Bronchial epithelial cell (primary cell): ENCODE results near the gene DVL3. TPM values are rescaled to one million over a fixed set of nuclear protein-coding genes. Genes with fewer than 3 reads are reported as not detected.

ENCODE experiments used
- DNase-seq: peaks from one replicate; pipeline ENCODE4 v3.0.0-alpha.2; 2010; ENCODE audit warnings: low read depth
- FAIRE-seq: peaks from 2 replicates; lab custom pipeline; 2011; peaks lifted over from hg19 to GRCh38; lab: Jason Lieb, UNC
- H3K27me3 ChIP-seq: 2 replicates; pipeline ENCODE4 v1.5.1; 2011; ENCODE audit warnings: low read length; ENCODE audit not compliant: control insufficient read depth, insufficient read depth
- H3K36me3 ChIP-seq: 2 replicates; pipeline ENCODE4 v1.5.1; 2011; ENCODE audit warnings: low read length; ENCODE audit not compliant: control insufficient read depth, insufficient read depth
- H3K4me3 ChIP-seq: 2 replicates; pipeline ENCODE4 v1.5.1; 2011; ENCODE audit warnings: mild to moderate bottlenecking, low read depth, low read length, control low read depth
- total RNA-seq: library from RNA; depleted of rRNA; stranded (reverse); fragments of >200 nt; gene quantifications from 2 replicates; pipeline ENCODE4 v1.2.1, GENCODE V29; 2014
- TF ChIP-seq, protein P1 (sequence below): IDR thresholded peaks from 2 replicates; pipeline ENCODE4 v1.5.1; 2011; ENCODE audit warnings: mild to moderate bottlenecking, moderate library complexity, low read length, control low read depth, inconsistent platforms; ENCODE audit not compliant: insufficient read depth, severe bottlenecking

Gene DVL3
- total RNA-seq, 1 donor from 2014 or later, result 22.6 TPM

DNA sequence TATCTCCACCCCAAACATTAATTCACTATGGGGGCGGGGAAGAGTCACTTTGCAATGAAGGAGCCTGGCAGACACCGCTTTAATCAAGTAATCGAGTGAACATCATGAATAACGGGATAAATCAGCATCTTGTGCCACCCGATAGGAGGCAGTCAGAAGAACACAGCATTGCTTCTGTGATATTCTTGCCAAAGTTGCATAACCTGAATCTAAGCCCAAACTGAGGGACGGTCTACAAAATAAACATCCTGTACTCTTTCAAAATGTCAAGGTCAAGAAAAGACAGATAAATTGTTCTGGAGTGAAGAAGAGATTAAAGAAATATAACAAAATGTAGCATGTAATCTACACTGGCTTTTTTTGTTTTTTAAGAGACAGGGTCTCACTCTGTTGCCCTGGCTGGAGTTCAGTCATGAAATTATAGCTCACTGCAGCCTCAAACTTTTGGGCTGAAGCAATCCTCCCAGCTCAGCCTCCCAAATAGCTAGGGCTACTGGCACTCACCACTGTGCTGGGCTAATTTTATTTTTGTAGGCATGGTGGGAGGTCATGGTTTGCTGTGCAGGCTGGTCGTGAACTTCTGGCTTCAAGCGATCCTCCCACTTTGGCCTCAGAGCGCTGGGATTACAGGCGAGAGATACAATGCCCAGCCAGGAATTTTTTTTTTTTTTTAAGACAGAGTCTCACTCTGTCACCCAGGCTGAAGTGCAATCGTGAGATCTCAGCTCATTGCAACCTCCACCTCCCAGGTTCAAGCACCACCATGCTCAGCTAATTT lies 54.2 kb downstream of the DVL3 start:
- no peaks in the 10 kb centered on the region for H3K27me3 ChIP-seq
- FAIRE-seq, result no peak

DNA sequence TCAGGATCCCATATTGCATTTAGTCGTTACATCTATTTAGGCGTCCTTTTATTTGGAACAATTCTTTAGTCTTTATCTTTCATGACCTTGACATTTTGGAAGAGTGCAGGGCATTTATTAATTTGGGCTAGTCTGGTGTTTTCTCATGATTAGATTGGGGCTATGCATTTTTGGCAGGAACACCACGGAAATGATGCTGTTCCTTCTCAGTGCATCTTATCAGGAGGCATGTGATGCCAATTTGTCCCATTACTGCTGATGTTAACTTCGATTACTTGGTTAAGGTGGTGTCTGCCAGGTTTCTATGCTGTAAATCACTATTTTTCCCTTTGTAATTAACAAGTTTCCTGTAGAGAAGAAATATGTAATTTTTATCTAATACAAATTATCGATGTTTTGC lies 56.1 kb downstream of the DVL3 start:
- Histone ChIP-seq H3K36me3 (no peaks in the 10 kb centered on the region), H3K4me3 (no peak overlapping the region), H3K27me3 (no peaks in the 10 kb centered on the region)
- DNase-seq (no peak), FAIRE-seq (no peak)
- TF ChIP-seq, protein P1, sequence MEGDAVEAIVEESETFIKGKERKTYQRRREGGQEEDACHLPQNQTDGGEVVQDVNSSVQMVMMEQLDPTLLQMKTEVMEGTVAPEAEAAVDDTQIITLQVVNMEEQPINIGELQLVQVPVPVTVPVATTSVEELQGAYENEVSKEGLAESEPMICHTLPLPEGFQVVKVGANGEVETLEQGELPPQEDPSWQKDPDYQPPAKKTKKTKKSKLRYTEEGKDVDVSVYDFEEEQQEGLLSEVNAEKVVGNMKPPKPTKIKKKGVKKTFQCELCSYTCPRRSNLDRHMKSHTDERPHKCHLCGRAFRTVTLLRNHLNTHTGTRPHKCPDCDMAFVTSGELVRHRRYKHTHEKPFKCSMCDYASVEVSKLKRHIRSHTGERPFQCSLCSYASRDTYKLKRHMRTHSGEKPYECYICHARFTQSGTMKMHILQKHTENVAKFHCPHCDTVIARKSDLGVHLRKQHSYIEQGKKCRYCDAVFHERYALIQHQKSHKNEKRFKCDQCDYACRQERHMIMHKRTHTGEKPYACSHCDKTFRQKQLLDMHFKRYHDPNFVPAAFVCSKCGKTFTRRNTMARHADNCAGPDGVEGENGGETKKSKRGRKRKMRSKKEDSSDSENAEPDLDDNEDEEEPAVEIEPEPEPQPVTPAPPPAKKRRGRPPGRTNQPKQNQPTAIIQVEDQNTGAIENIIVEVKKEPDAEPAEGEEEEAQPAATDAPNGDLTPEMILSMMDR, result no peak

More for the DNA sequence above, 54.2 kb downstream of the DVL3 start:
- TF ChIP-seq, protein P1, result no peak
- no peak for DNase-seq
- Histone ChIP-seq H3K36me3 (no peaks in the 10 kb centered on the region), H3K4me3 (no peak overlapping the region)

DNA sequence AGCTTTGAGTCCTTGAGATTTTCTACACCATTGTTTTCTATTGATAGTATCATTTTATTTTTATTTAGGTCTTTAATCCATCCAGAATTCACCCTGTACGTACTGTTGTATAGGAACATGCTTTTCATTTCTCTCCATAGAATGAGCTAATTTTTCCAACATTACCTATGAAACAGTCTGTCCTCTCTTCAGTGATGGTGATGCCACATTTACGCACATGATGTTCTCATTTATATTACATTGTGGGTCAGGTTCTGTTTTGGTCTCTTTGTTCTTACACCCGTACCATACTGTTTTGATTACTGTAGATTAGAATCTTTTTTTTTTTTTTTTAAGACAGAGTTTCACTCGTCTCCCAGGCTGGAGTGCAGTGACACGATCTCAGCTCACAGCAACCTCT lies 56.5 kb downstream of the DVL3 start:
- Histone ChIP-seq H3K36me3 (no peaks in the 10 kb centered on the region), H3K4me3 (no peak overlapping the region), H3K27me3 (no peaks in the 10 kb centered on the region)
- FAIRE-seq (no peak), DNase-seq (no peak)
- TF ChIP-seq, protein P1, result no peak

DNA sequence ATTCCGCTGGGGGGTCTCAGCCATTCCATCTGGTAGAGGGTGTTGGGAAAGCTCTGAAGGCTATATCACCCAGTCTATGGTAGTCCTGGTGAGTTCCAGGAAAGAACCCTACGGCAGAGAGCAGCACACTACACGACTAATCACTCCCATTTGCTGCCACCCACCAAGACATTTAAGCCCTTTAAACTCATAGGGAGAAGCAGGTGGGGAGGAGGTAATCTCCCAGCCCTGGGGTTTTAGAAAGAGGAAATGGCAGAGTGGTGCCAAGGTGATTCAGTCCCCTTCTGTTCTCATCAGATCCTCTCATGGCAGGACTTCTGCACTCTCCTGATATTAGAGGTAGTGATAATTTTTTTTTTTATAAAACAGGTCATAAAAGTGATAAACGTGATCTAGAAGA lies 63.6 kb downstream of the DVL3 start:
- no peaks in the 10 kb centered on the region for H3K36me3 ChIP-seq
- no peak for DNase-seq
- H3K27me3 ChIP-seq, result no peaks in the 10 kb centered on the region
- no peak overlapping the region for H3K4me3 ChIP-seq
- TF ChIP-seq, protein P1, result no peak
- FAIRE-seq, result no peak

DNA sequence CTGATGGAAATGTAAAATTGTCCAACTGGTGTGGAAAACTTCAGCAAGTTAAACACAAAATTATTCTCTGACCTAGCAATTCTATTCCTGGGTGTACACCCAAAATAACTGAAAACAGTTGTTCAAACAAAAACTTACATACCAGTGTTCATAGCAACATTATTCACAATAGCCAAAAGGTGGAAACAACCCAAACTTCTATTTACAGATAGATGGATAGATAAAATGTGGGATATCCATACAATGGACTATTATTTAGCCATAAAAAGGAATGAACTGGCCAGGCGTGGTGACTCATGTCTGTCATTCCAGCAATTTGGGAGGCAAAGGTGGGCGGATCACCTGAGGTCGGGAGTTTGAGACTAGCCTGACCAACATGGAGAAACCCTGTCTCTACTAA lies 67.3 kb downstream of the DVL3 start:
- Histone ChIP-seq H3K27me3 (peaks cover under 1% of the 10 kb centered on the region), H3K4me3 (no peak overlapping the region), H3K36me3 (no peaks in the 10 kb centered on the region)
- TF ChIP-seq, protein P1, result no peak
- DNase-seq, result no peak
- no peak for FAIRE-seq

Other genes starting within 250 kb of the DVL3 start
- 18.7 and 28.2 TPM in 2 replicates for gene ABCC5, start 137.5 kb upstream of the DVL3 start, total RNA-seq
- gene HTR3D, start 123.6 kb upstream of the DVL3 start, total RNA-seq, result not detected in 2 replicates
- not detected in 2 replicates for gene HTR3C, start 102.3 kb upstream of the DVL3 start, total RNA-seq
- not detected in 2 replicates for gene HTR3E, start 58.3 kb upstream of the DVL3 start, total RNA-seq
- gene EIF2B5, start 20.0 kb upstream of the DVL3 start, total RNA-seq, result 42.1 and 46.1 TPM in 2 replicates
- gene AP2M1, start 19.5 kb downstream of the DVL3 start, total RNA-seq, result 262 and 275 TPM in 2 replicates
- 40.0 and 54.2 TPM in 2 replicates for gene ABCF3, start 30.8 kb downstream of the DVL3 start, total RNA-seq
- gene VWA5B2, start 74.2 kb downstream of the DVL3 start, total RNA-seq, result not detected in 2 replicates
- 21.6 and 36.9 TPM in 2 replicates for gene ALG3, start 93.6 kb downstream of the DVL3 start, total RNA-seq
- gene EEF1AKMT4, start 94.3 kb downstream of the DVL3 start, total RNA-seq, result 10.1 and 14.0 TPM in 2 replicates
- not detected in 2 replicates for gene CAMK2N2, start 106.2 kb downstream of the DVL3 start, total RNA-seq
- not detected in 2 replicates for gene ECE2, start 120.6 kb downstream of the DVL3 start, total RNA-seq
- gene PSMD2, start 143.9 kb downstream of the DVL3 start, total RNA-seq, result 507 and 526 TPM in 2 replicates
- 244 and 339 TPM in 2 replicates for gene EIF4G1, start 159.2 kb downstream of the DVL3 start, total RNA-seq
- 18.2 and 25.5 TPM in 2 replicates for gene FAM131A, start 182.2 kb downstream of the DVL3 start, total RNA-seq
- 2.0 and 2.1 TPM in 2 replicates for gene CLCN2, start 206.2 kb downstream of the DVL3 start, total RNA-seq
- 48.4 and 112 TPM in 2 replicates for gene POLR2H, start 206.3 kb downstream of the DVL3 start, total RNA-seq
- gene THPO, start 222.8 kb downstream of the DVL3 start, total RNA-seq, result not detected in 2 replicates
- not detected in 2 replicates for gene CHRD, start 224.7 kb downstream of the DVL3 start, total RNA-seq